Measurements from ENCODE around the gene RGS19. TPM values are rescaled to one million over a fixed set of nuclear protein-coding genes. Genes with fewer than 3 reads are reported as not detected.

Gene RGS19
- total RNA-seq, 1 experiment from 2014 or later, result 12.8 TPM

GRCh38 chr20:64109831-64110391, 30.6 kb upstream of the RGS19 start:
- H3K36me3 Mint-ChIP-seq (ENCODE audit: insufficient read depth in 1 of 3, low read depth in 3 of 3), result no peaks in the 10 kb centered on the region
- Histone ChIP-seq H4K91ac (ENCODE audit: insufficient read length, low read depth, low read length) (no peak overlapping the region), H3K9me3 (ENCODE audit: control insufficient read depth, low read depth, low read length) (no peaks in the 10 kb centered on the region), H2BK20ac (ENCODE audit: low read depth, low read length, poor library complexity, severe bottlenecking) (no peak overlapping the region), H3K23me2 (ENCODE audit: insufficient read length, low read depth, low read length, poor library complexity, severe bottlenecking) (no peaks in the 10 kb centered on the region), H3K18ac (ENCODE audit: insufficient read length, low read depth, low read length) (no peak overlapping the region), H3K79me2 (ENCODE audit: insufficient read depth, low read length) (no peaks in the 10 kb centered on the region), H3K79me1 (ENCODE audit: insufficient read depth, low read depth, low read length, poor library complexity, severe bottlenecking) (no peaks in the 10 kb centered on the region), H4K8ac (replicated peaks; ENCODE audit: insufficient read length, low read depth, low read length) (no peak overlapping the region), H3K56ac (ENCODE audit: insufficient read length, low read depth, low read length) (no peak overlapping the region), H3K9ac (ENCODE audit: extremely low read depth, insufficient read length, low read length) (no peak overlapping the region), H2BK12ac (ENCODE audit: insufficient read length, low read depth, low read length) (no peak overlapping the region), H2BK15ac (ENCODE audit: low read depth, low read length) (no peak overlapping the region), H2BK5ac (ENCODE audit: insufficient read length, low read length) (no peak overlapping the region), H3K27me3 (ENCODE audit: insufficient read depth, low read length) (no peaks in the 10 kb centered on the region), H2AK5ac (ENCODE audit: insufficient read length, low read length) (no peak overlapping the region), H3K14ac (ENCODE audit: insufficient read depth, low read length) (no peak overlapping the region), H3K23ac (ENCODE audit: insufficient read length, low read depth, low read length) (no peak overlapping the region), H3T11ph (ENCODE audit: low read length) (no peak overlapping the region), H2BK120ac (ENCODE audit: low read depth, low read length, poor library complexity, severe bottlenecking) (no peak overlapping the region), H2AFZ (ENCODE audit: low read length) (no peak overlapping the region), H3K4me1 (ENCODE audit: insufficient read depth, low read length) (no peaks in the 10 kb centered on the region), H3K4me2 (ENCODE audit: insufficient read depth, insufficient read length, low read length) (no peak overlapping the region), H3K4ac (ENCODE audit: low read depth, low read length) (no peak overlapping the region), H4K5ac (ENCODE audit: insufficient read length, low read depth, low read length) (no peak overlapping the region), H4K20me1 (ENCODE audit: control insufficient read depth, insufficient read depth, insufficient read length) (no peaks in the 10 kb centered on the region), H3K27ac (ENCODE audit: insufficient read length, low read depth, low read length) (no peak overlapping the region)
- no peak for DNase-seq
- no peak overlapping the region for H3K4me3 Mint-ChIP-seq
- peaks cover 0 to 3% of the 10 kb centered on the region in 2 experiments; a peak in 2 of 4 replicates for H3K4me1 Mint-ChIP-seq
- H3K27me3 Mint-ChIP-seq (ENCODE audit: low read depth), result peaks cover 7% of the 10 kb centered on the region
- TF ChIP-seq, protein P1, sequence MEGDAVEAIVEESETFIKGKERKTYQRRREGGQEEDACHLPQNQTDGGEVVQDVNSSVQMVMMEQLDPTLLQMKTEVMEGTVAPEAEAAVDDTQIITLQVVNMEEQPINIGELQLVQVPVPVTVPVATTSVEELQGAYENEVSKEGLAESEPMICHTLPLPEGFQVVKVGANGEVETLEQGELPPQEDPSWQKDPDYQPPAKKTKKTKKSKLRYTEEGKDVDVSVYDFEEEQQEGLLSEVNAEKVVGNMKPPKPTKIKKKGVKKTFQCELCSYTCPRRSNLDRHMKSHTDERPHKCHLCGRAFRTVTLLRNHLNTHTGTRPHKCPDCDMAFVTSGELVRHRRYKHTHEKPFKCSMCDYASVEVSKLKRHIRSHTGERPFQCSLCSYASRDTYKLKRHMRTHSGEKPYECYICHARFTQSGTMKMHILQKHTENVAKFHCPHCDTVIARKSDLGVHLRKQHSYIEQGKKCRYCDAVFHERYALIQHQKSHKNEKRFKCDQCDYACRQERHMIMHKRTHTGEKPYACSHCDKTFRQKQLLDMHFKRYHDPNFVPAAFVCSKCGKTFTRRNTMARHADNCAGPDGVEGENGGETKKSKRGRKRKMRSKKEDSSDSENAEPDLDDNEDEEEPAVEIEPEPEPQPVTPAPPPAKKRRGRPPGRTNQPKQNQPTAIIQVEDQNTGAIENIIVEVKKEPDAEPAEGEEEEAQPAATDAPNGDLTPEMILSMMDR (conservative IDR thresholded peaks at IDR 0.05), result no peak
- peak overlapping the region in 1 of 3 experiments; percentile 52; a peak in 2 of 7 replicates for H3K27ac Mint-ChIP-seq
- no CpG with 5 or more reads among the region's 16 CpGs for WGBS (ENCODE audit: extremely low coverage, insufficient read length, low lambda C conversion rate)
- no peaks in the 10 kb centered on the region for H3K9me3 Mint-ChIP-seq

Data from H9 (cell line).